Stimulated activated memory B cell treated with anti-CD40 and anti-IgM and Interleukin-4, amounts not matched to agents 10 μg/mL and 1 μg/mL and 100 μg/mL, for 72 hours (primary cell): ENCODE data around the gene L2HGDH.

Experiments used
- ATAC-seq: fragments of 150-1000 bp; cut with Tn5 transposase; 2 replicates; pipeline ENCODE4 v1.10.0; 2021
- H3K27ac Mint-ChIP-seq: one replicate; pipeline ENCODE4 v1.8.0; 2022; ENCODE audit warnings: mild to moderate bottlenecking, mixed read lengths
- H3K27me3 Mint-ChIP-seq: one replicate; pipeline ENCODE4 v1.8.0; 2022; ENCODE audit warnings: mixed read lengths
- H3K36me3 Mint-ChIP-seq: one replicate; pipeline ENCODE4 v1.8.0; 2022; ENCODE audit warnings: mixed read lengths
- H3K4me1 Mint-ChIP-seq: one replicate; pipeline ENCODE4 v1.8.0; 2022; ENCODE audit warnings: mixed read lengths
- H3K4me3 Mint-ChIP-seq: one replicate; pipeline ENCODE4 v1.8.0; 2022; ENCODE audit warnings: mild to moderate bottlenecking, moderate library complexity, mixed read lengths
- H3K9me3 Mint-ChIP-seq: one replicate; pipeline ENCODE4 v1.8.0; 2022; ENCODE audit warnings: mixed read lengths

L2HGDH gene

GRCh38 chr14:50231475-50232275, 80.4 kb downstream of the L2HGDH start, which contains the start of gene SOS2:
TSS of gene SOS2 (minus strand) at chr14:50231578. CDS start at chr14:50231283, 295 bp downstream.
- H3K27ac Mint-ChIP-seq, result peak within 1 kb of the TSS; percentile 85
- peak; percentile 96 for ATAC-seq
- H3K27me3 Mint-ChIP-seq, result no peaks in the 10 kb centered on the region
- H3K4me1 Mint-ChIP-seq, result peaks cover 32% of the 10 kb centered on the region
- peak within 1 kb of the TSS; percentile 85 for H3K4me3 Mint-ChIP-seq
- H3K36me3 Mint-ChIP-seq, result no peaks in the 10 kb centered on the region
- H3K9me3 Mint-ChIP-seq, result no peaks in the 10 kb centered on the region

GRCh38 chr14:50230701-50231474, 81.1 kb downstream of the L2HGDH start:
- Mint-ChIP-seq H3K4me3 (peak overlapping the region; percentile 85), H3K27me3 (no peaks in the 10 kb centered on the region), H3K36me3 (no peaks in the 10 kb centered on the region), H3K4me1 (peaks cover 40% of the 10 kb centered on the region), H3K9me3 (no peaks in the 10 kb centered on the region), H3K27ac (peak overlapping the region; percentile 85)
- peak; percentile 60 for ATAC-seq

- no peak for ATAC-seq
- Mint-ChIP-seq H3K27ac (peak overlapping the region; percentile 85), H3K27me3 (no peaks in the 10 kb centered on the region), H3K4me3 (peak overlapping the region; percentile 85), H3K9me3 (no peaks in the 10 kb centered on the region), H3K36me3 (no peaks in the 10 kb centered on the region), H3K4me1 (peaks cover 45% of the 10 kb centered on the region)
Observed at GRCh38 chr14:50230401-50230700, 81.7 kb downstream of the L2HGDH start.

- Mint-ChIP-seq H3K9me3 (no peaks in the 10 kb centered on the region), H3K4me1 (peaks cover 47% of the 10 kb centered on the region), H3K27ac (peak overlapping the region; percentile 85), H3K4me3 (no peak overlapping the region), H3K27me3 (no peaks in the 10 kb centered on the region), H3K36me3 (no peaks in the 10 kb centered on the region)
- no peak for ATAC-seq
Observed at GRCh38 chr14:50229681-50230080, 82.3 kb downstream of the L2HGDH start.

- no peak overlapping the region for H3K27ac Mint-ChIP-seq
- H3K4me3 Mint-ChIP-seq, result no peak overlapping the region
Observed at GRCh38 chr14:50228313-50228712, 83.7 kb downstream of the L2HGDH start.

GRCh38 chr14:50225974-50226297, 86.1 kb downstream of the L2HGDH start:
- no peaks in the 10 kb centered on the region for H3K9me3 Mint-ChIP-seq
- H3K27me3 Mint-ChIP-seq, result no peaks in the 10 kb centered on the region
- peaks cover 11% of the 10 kb centered on the region for H3K36me3 Mint-ChIP-seq
- peaks cover 48% of the 10 kb centered on the region for H3K4me1 Mint-ChIP-seq
- H3K4me3 Mint-ChIP-seq, result no peak overlapping the region
- no peak for ATAC-seq
- H3K27ac Mint-ChIP-seq, result peak overlapping the region; percentile 14

More at GRCh38 chr14:50228313-50228712, 83.7 kb downstream of the L2HGDH start:
- Mint-ChIP-seq H3K9me3 (no peaks in the 10 kb centered on the region), H3K27me3 (no peaks in the 10 kb centered on the region), H3K4me1 (peaks cover 40% of the 10 kb centered on the region), H3K36me3 (no peaks in the 10 kb centered on the region)
- no peak for ATAC-seq

GRCh38 chr14:50225067-50225973, 86.7 kb downstream of the L2HGDH start:
- H3K27ac Mint-ChIP-seq, result peak overlapping the region; percentile 14
- H3K36me3 Mint-ChIP-seq, result peaks cover 11% of the 10 kb centered on the region
- H3K4me1 Mint-ChIP-seq, result peaks cover 46% of the 10 kb centered on the region
- ATAC-seq, result no peak
- no peaks in the 10 kb centered on the region for H3K27me3 Mint-ChIP-seq
- no peak overlapping the region for H3K4me3 Mint-ChIP-seq
- H3K9me3 Mint-ChIP-seq, result no peaks in the 10 kb centered on the region

- H3K4me1 Mint-ChIP-seq, result peaks cover 48% of the 10 kb centered on the region
- ATAC-seq, result no peak
- H3K9me3 Mint-ChIP-seq, result no peaks in the 10 kb centered on the region
- peaks cover 22% of the 10 kb centered on the region for H3K36me3 Mint-ChIP-seq
- H3K4me3 Mint-ChIP-seq, result no peak overlapping the region
- no peaks in the 10 kb centered on the region for H3K27me3 Mint-ChIP-seq
- no peak overlapping the region for H3K27ac Mint-ChIP-seq
Observed at GRCh38 chr14:50222055-50222613, 89.9 kb downstream of the L2HGDH start.

GRCh38 chr14:50218501-50218900, 93.5 kb downstream of the L2HGDH start:
- Mint-ChIP-seq H3K4me3 (no peak overlapping the region), H3K27ac (no peak overlapping the region), H3K36me3 (peaks cover 22% of the 10 kb centered on the region), H3K27me3 (no peaks in the 10 kb centered on the region), H3K4me1 (peaks cover 38% of the 10 kb centered on the region), H3K9me3 (no peaks in the 10 kb centered on the region)
- ATAC-seq, result no peak

GRCh38 chr14:50215416-50215815, 96.6 kb downstream of the L2HGDH start:
- H3K27ac Mint-ChIP-seq, result no peak overlapping the region
- H3K4me3 Mint-ChIP-seq, result no peak overlapping the region
- peaks cover 38% of the 10 kb centered on the region for H3K4me1 Mint-ChIP-seq
- H3K27me3 Mint-ChIP-seq, result no peaks in the 10 kb centered on the region
- peaks cover 22% of the 10 kb centered on the region for H3K36me3 Mint-ChIP-seq
- ATAC-seq, result no peak
- H3K9me3 Mint-ChIP-seq, result no peaks in the 10 kb centered on the region

GRCh38 chr14:50213795-50214194, 98.2 kb downstream of the L2HGDH start:
- H3K27me3 Mint-ChIP-seq, result no peaks in the 10 kb centered on the region
- no peak for ATAC-seq
- peaks cover 36% of the 10 kb centered on the region for H3K4me1 Mint-ChIP-seq
- no peak overlapping the region for H3K4me3 Mint-ChIP-seq
- H3K27ac Mint-ChIP-seq, result no peak overlapping the region
- no peaks in the 10 kb centered on the region for H3K9me3 Mint-ChIP-seq
- H3K36me3 Mint-ChIP-seq, result peaks cover 22% of the 10 kb centered on the region

GRCh38 chr14:50212726-50213125, 99.3 kb downstream of the L2HGDH start:
- H3K27me3 Mint-ChIP-seq, result no peaks in the 10 kb centered on the region
- no peak overlapping the region for H3K27ac Mint-ChIP-seq
- peaks cover 28% of the 10 kb centered on the region for H3K4me1 Mint-ChIP-seq
- no peak for ATAC-seq
- H3K36me3 Mint-ChIP-seq, result peaks cover 16% of the 10 kb centered on the region
- no peak overlapping the region for H3K4me3 Mint-ChIP-seq
- no peaks in the 10 kb centered on the region for H3K9me3 Mint-ChIP-seq

GRCh38 chr14:50210074-50210473, 102.0 kb downstream of the L2HGDH start:
- peaks cover 22% of the 10 kb centered on the region for H3K36me3 Mint-ChIP-seq
- no peaks in the 10 kb centered on the region for H3K9me3 Mint-ChIP-seq
- H3K27ac Mint-ChIP-seq, result no peak overlapping the region
- H3K4me1 Mint-ChIP-seq, result peaks cover 31% of the 10 kb centered on the region
- no peak for ATAC-seq
- no peak overlapping the region for H3K4me3 Mint-ChIP-seq
- H3K27me3 Mint-ChIP-seq, result no peaks in the 10 kb centered on the region

GRCh38 chr14:50198499-50198898, 113.5 kb downstream of the L2HGDH start:
- Mint-ChIP-seq H3K9me3 (no peaks in the 10 kb centered on the region), H3K4me1 (no peaks in the 10 kb centered on the region), H3K4me3 (no peak overlapping the region), H3K27me3 (no peaks in the 10 kb centered on the region), H3K27ac (no peak overlapping the region), H3K36me3 (peaks cover 27% of the 10 kb centered on the region)
- ATAC-seq, result no peak

GRCh38 chr14:50191499-50191898, 120.5 kb downstream of the L2HGDH start:
- H3K27ac Mint-ChIP-seq, result no peak overlapping the region
- H3K4me3 Mint-ChIP-seq, result no peak overlapping the region
- ATAC-seq, result no peak
- peaks cover 31% of the 10 kb centered on the region for H3K36me3 Mint-ChIP-seq
- no peaks in the 10 kb centered on the region for H3K4me1 Mint-ChIP-seq
- H3K9me3 Mint-ChIP-seq, result no peaks in the 10 kb centered on the region
- no peaks in the 10 kb centered on the region for H3K27me3 Mint-ChIP-seq
